H1 (cell line): ENCODE measurements around the gene AIM2. TPM values are rescaled to one million over a fixed set of nuclear protein-coding genes. Genes with fewer than 3 reads are reported as not detected.

Experiments
- CTCF ChIA-PET: fragments of 300-600 bp; sonication (Branson Sonifier 250); formaldehyde crosslinking; loops from one replicate; lab custom pipeline; 2021; ENCODE audit not compliant: partially characterized antibody; lab: Charles Lee
- POLR2A ChIA-PET: fragments of 300-600 bp; sonication (Branson Sonifier 250); formaldehyde crosslinking; loops from one replicate; lab custom pipeline; 2021; ENCODE audit warnings: inconsistent platforms; ENCODE audit not compliant: partially characterized antibody; lab: Charles Lee
- DNase-seq, 2 experiments: peaks; one replicate each; pipeline versions ENCODE4 v3.0.0 to v3.0.0-alpha.2; 2010 to 2022; ENCODE audit warnings: low spot score in 2 of 2, low read depth in 1 of 2, mixed read lengths in 1 of 2
- FAIRE-seq: peaks from 2 replicates; lab custom pipeline; 2011; peaks lifted over from hg19 to GRCh38; lab: Jason Lieb, UNC
- H2AFZ ChIP-seq: 2 replicates; pipeline ENCODE4 v1.8.1; 2012; ENCODE audit warnings: low read length, inconsistent platforms
- H2AK5ac ChIP-seq: 2 replicates; pipeline ENCODE4 v1.6.1; 2013; ENCODE audit warnings: low read depth, low read length
- H2BK120ac ChIP-seq: replicated peaks from 2 replicates; pipeline ENCODE3; 2013; ENCODE audit warnings: low read depth, low read length, inconsistent platforms
- H2BK12ac ChIP-seq: 2 replicates; pipeline ENCODE4 v1.6.1; 2013; ENCODE audit warnings: low read depth, low read length
- H2BK15ac ChIP-seq: 2 replicates; pipeline ENCODE4 v1.6.1; 2013; ENCODE audit warnings: low read length
- H2BK20ac ChIP-seq: 2 replicates; pipeline ENCODE4 v1.6.1; 2013; ENCODE audit warnings: low read length
- H2BK5ac ChIP-seq: 2 replicates; pipeline ENCODE4 v1.6.1; 2013; ENCODE audit warnings: low read depth, low read length
- H3K14ac ChIP-seq: 2 replicates; pipeline ENCODE4 v1.6.1; 2013; ENCODE audit warnings: inconsistent platforms; ENCODE audit not compliant: insufficient read length
- H3K18ac ChIP-seq: 2 replicates; pipeline ENCODE4 v1.6.1; 2013; ENCODE audit warnings: low read length; ENCODE audit errors: extremely low read depth
- H3K23ac ChIP-seq: 2 replicates; pipeline ENCODE4 v1.6.1; 2013; ENCODE audit warnings: inconsistent platforms; ENCODE audit not compliant: insufficient read length
- H3K23me2 ChIP-seq: 2 replicates; pipeline ENCODE4 v1.6.1; 2013; ENCODE audit warnings: low read depth, low read length
- H3K27ac ChIP-seq: 2 replicates; pipeline ENCODE4 v1.6.1; 2011; ENCODE audit warnings: low read depth, low read length, inconsistent platforms
- H3K27me3 ChIP-seq, 4 experiments: replicated peaks in 1 of 4; 1 replicate in 1 of 4; 2 replicates in 3 of 4; pipeline versions ENCODE4 v1.6.1 to v1.8.1; 2011 to 2013; ENCODE audit warnings: low read length in 3 of 4, mild to moderate bottlenecking in 3 of 4, inconsistent platforms in 2 of 4, mixed read lengths in 2 of 4, moderate library complexity in 1 of 4; ENCODE audit not compliant: control insufficient read depth in 3 of 4, insufficient read depth in 3 of 4; ENCODE audit errors: extremely low read depth in 1 of 4
- H3K36me3 ChIP-seq, 4 experiments: 2 replicates each; pipeline versions ENCODE4 v1.6.1 to v1.8.1; 2011 to 2013; ENCODE audit warnings: mild to moderate bottlenecking in 4 of 4, low read length in 3 of 4, moderate library complexity in 2 of 4, control low read depth in 1 of 4, inconsistent platforms in 1 of 4; ENCODE audit not compliant: insufficient read depth in 4 of 4, control insufficient read depth in 2 of 4
- H3K4ac ChIP-seq: replicated peaks from 2 replicates; pipeline ENCODE3; 2013; ENCODE audit warnings: low read length, low read depth, mixed read lengths, inconsistent platforms; ENCODE audit not compliant: insufficient read length
- H3K4me1 ChIP-seq, 4 experiments: replicated peaks in 1 of 4; 1 replicate in 1 of 4; 2 replicates in 3 of 4; pipeline versions ENCODE4 v1.6.1 to v1.8.1; 2011 to 2013; ENCODE audit warnings: low read length in 3 of 4, inconsistent platforms in 2 of 4, mixed read lengths in 1 of 4; ENCODE audit not compliant: insufficient read depth in 4 of 4, control insufficient read depth in 3 of 4
- H3K4me2 ChIP-seq, 2 experiments: 2 replicates each; pipeline versions ENCODE4 v1.6.1 to v1.8.1; 2011 to 2013; ENCODE audit warnings: low read depth in 2 of 2, low read length in 2 of 2, control low read depth in 1 of 2, inconsistent platforms in 1 of 2, mild to moderate bottlenecking in 1 of 2; ENCODE audit not compliant: insufficient read depth in 1 of 2
- H3K4me3 ChIP-seq, 4 experiments: fragments of 200-600, 300-600 bp in 1 of 4; sonication (generic), shearing (Covaris generic), sonication (Bioruptor Twin) in 1 of 4; 2 replicates each; pipeline versions ENCODE4 v1.5.1 to v1.8.1; 2011 to 2016; ENCODE audit warnings: low read length in 4 of 4, low read depth in 3 of 4, control low read depth in 2 of 4, inconsistent platforms in 2 of 4, mild to moderate bottlenecking in 2 of 4, mixed read lengths in 1 of 4, moderate library complexity in 1 of 4; ENCODE audit not compliant: insufficient read depth in 2 of 4; ENCODE audit errors: extremely low read depth in 1 of 4
- H3K56ac ChIP-seq: replicated peaks from 2 replicates; pipeline ENCODE3; 2013; ENCODE audit warnings: low read depth, mild to moderate bottlenecking, mixed read lengths, low read length, inconsistent platforms; ENCODE audit not compliant: insufficient read length
- H3K79me1 ChIP-seq: 2 replicates; pipeline ENCODE4 v1.6.1; 2013; ENCODE audit warnings: low read depth, low read length, control low read depth
- H3K79me2 ChIP-seq, 2 experiments: 2 replicates each; pipeline versions ENCODE4 v1.6.1 to v1.8.1; 2012 to 2013; ENCODE audit warnings: low read length in 2 of 2, mild to moderate bottlenecking in 2 of 2, inconsistent platforms in 1 of 2; ENCODE audit not compliant: insufficient read depth in 2 of 2, control insufficient read depth in 1 of 2
- H3K9ac ChIP-seq, 4 experiments: replicated peaks in 1 of 4; 1 replicate in 1 of 4; 2 replicates in 3 of 4; pipeline versions ENCODE4 v1.6.1 to v1.8.1; 2011 to 2013; ENCODE audit warnings: low read depth in 3 of 4, low read length in 3 of 4, control low read depth in 2 of 4, mild to moderate bottlenecking in 2 of 4, moderate library complexity in 2 of 4, inconsistent platforms in 1 of 4; ENCODE audit errors: extremely low read depth in 1 of 4
- H3K9me3 ChIP-seq, 2 experiments: 2 replicates each; pipeline versions ENCODE4 v1.6.1 to v1.8.1; 2012 to 2013; ENCODE audit warnings: mild to moderate bottlenecking in 2 of 2, moderate library complexity in 2 of 2, control low read depth in 1 of 2, inconsistent platforms in 1 of 2, low read depth in 1 of 2, low read length in 1 of 2, mixed read lengths in 1 of 2; ENCODE audit not compliant: insufficient read depth in 2 of 2
- H4K20me1 ChIP-seq, 2 experiments: replicated peaks in 1 of 2; 2 replicates each; pipeline versions ENCODE3 to v1.8.1; 2011 to 2013; ENCODE audit warnings: inconsistent platforms in 2 of 2, low read length in 2 of 2, mild to moderate bottlenecking in 1 of 2; ENCODE audit not compliant: insufficient read depth in 2 of 2, control insufficient read depth in 1 of 2
- H4K5ac ChIP-seq: 2 replicates; pipeline ENCODE4 v1.6.1; 2013; ENCODE audit warnings: low read length, low read depth, mixed read lengths, inconsistent platforms; ENCODE audit not compliant: insufficient read length
- H4K8ac ChIP-seq: 2 replicates; pipeline ENCODE4 v1.8.0; 2013; ENCODE audit warnings: mild to moderate bottlenecking, moderate library complexity, low read length, inconsistent platforms; ENCODE audit not compliant: insufficient read depth; ENCODE audit errors: extremely low read depth
- H4K91ac ChIP-seq: replicated peaks from 2 replicates; pipeline ENCODE3; 2013; ENCODE audit warnings: low read length, mixed read lengths, inconsistent platforms; ENCODE audit not compliant: insufficient read length
- BACH1 ChIP-seq: IDR thresholded peaks from 2 replicates; pipeline ENCODE4 v1.6.1; 2012; ENCODE audit warnings: low read length, improper control_type of control experiment
- CHD2 ChIP-seq: IDR thresholded peaks from 2 replicates; pipeline ENCODE4 v1.6.1; 2012; ENCODE audit warnings: low read length, improper control_type of control experiment
- CREB1 ChIP-seq: IDR thresholded peaks from 2 replicates; pipeline ENCODE4 v1.6.1; 2012; ENCODE audit warnings: inconsistent platforms
- EZH2 ChIP-seq: fragments of 200-600 bp; sonication (generic); IDR thresholded peaks from 2 replicates; pipeline ENCODE4 v1.7.1; 2012; ENCODE audit warnings: low read depth, mild to moderate bottlenecking, moderate library complexity, low read length, inconsistent platforms; ENCODE audit not compliant: severe bottlenecking
- GABPA ChIP-seq: IDR thresholded peaks from 2 replicates; pipeline ENCODE4 v1.6.1; 2011; ENCODE audit warnings: mild to moderate bottlenecking, low read length, moderate library complexity, borderline replicate concordance; ENCODE audit not compliant: insufficient read depth
- JUN ChIP-seq: IDR thresholded peaks from 2 replicates; pipeline ENCODE4 v1.6.1; 2011; ENCODE audit warnings: low read depth, mild to moderate bottlenecking, improper control_type of control experiment, low read length
- MAFK ChIP-seq: IDR thresholded peaks from 2 replicates; pipeline ENCODE4 v1.6.1; 2012; ENCODE audit warnings: low read depth, mild to moderate bottlenecking, improper control_type of control experiment, low read length
- RNF2 ChIP-seq: fragments of 200-900, 300-1000 bp; sonication (generic); IDR thresholded peaks from 2 replicates; pipeline ENCODE4 v1.7.1; 2016; ENCODE audit warnings: borderline replicate concordance, low read depth, mild to moderate bottlenecking, antibody characterized with exemption, low read length; ENCODE audit not compliant: poor library complexity, severe bottlenecking; ENCODE audit errors: missing control alignments
- SP1 ChIP-seq: IDR thresholded peaks from 2 replicates; pipeline ENCODE4 v1.6.1; 2011; ENCODE audit warnings: low read depth, low read length
- TAF1 ChIP-seq: IDR thresholded peaks from 2 replicates; pipeline ENCODE4 v1.6.1; 2011; ENCODE audit warnings: mild to moderate bottlenecking, low read depth, low read length
- TEAD4 ChIP-seq: IDR thresholded peaks from 2 replicates; pipeline ENCODE4 v1.6.1; 2012; ENCODE audit warnings: low read depth, low read length, inconsistent platforms, mixed read lengths
- ZNF274 ChIP-seq: IDR thresholded peaks from 2 replicates; pipeline ENCODE4 v1.7.0; 2012; ENCODE audit warnings: low read length, borderline replicate concordance; ENCODE audit errors: extremely low read depth
- WGBS, 2 experiments: shearing (Covaris generic) in 1 of 2; methylation state at CpG; one replicate each; pipeline versions ENCODE4 v1.1.6 to v1.1.7; 2013 to 2015; ENCODE audit warnings: low lambda C conversion rate in 2 of 2, mixed read lengths in 2 of 2, inconsistent platforms in 1 of 2, low coverage in 1 of 2, missing lambda C conversion rate in 1 of 2; ENCODE audit not compliant: insufficient replicate concordance in 2 of 2, insufficient coverage in 1 of 2, insufficient read length in 1 of 2; ENCODE audit errors: extremely low coverage in 1 of 2, missing lambda C conversion rate in 1 of 2; 5-methylcytosine and 5-hydroxymethylcytosine counted together
- polyA plus RNA-seq, 7 experiments: library from polyadenylated mRNA; depleted of rRNA in 3 of 7; stranded (reverse) in 5 of 7; unstranded in 2 of 7; fragments of >200 nt in 5 of 7; fragments of 200-250 nt in 2 of 7; gene quantifications; 1 replicate in 5 of 7; 2 replicates in 1 of 7; 4 replicates in 1 of 7; pipeline versions ENCODE4 v1.2.1 to v1.2.3, GENCODE V29; 2011 to 2013; ENCODE audit warnings: missing spikeins in 2 of 7, mixed read lengths in 2 of 7
- total RNA-seq: library from RNA; stranded (reverse); fragmentation: NEBNext Ultra II Directional; extraction: Animal tissue kit (Norgen Biotek cat#: 25700); gene quantifications from 2 replicates; pipeline ENCODE4 v1.2.1, GENCODE V29; 2021
- TF ChIP-seq, protein P1 (sequence below): IDR thresholded peaks from 2 replicates; pipeline ENCODE4 v1.6.1; 2012; ENCODE audit warnings: inconsistent platforms
- TF ChIP-seq, protein P2 (sequence below): IDR thresholded peaks from 2 replicates; pipeline ENCODE4 v1.6.1; 2011; ENCODE audit warnings: low read length, improper control_type of control experiment

AIM2 gene
- total and polyA plus RNA-seq, 2 of the 8 experiments (the other 6 are each of a cell fraction or from before 2014, with no cell fraction given), result 0.21 to 2.1 TPM

DNA sequence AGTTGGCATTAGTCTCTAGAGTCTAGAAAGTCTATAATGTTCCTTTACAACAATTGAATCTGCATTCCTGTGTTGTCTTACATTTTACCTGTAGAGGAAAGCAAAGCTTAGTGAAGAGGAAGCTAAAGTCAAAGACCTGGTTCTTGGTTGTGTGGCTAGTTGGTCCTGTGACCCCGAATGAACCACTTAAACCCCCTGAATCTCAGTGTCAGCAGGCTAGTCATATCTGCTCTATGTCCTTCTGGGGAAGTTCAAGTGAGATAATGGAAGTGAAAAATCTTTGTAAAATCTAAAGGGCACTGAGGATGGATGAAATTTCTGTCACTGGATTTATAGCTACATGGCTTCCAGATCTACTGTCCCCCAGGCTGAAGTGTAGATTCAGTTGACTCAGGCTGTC, 24.0 kb upstream of the AIM2 start:
- no peak overlapping the region for H3K9ac ChIP-seq
- H4K20me1 ChIP-seq, result no peaks in the 10 kb centered on the region
- no peaks in the 10 kb centered on the region for H3K79me1 ChIP-seq
- no peak overlapping the region for H2BK20ac ChIP-seq
- H3K4ac ChIP-seq, result no peak overlapping the region
- no peak overlapping the region for H4K5ac ChIP-seq
- H3K4me3 ChIP-seq, result no peak overlapping the region
- H3K27ac ChIP-seq, result no peak overlapping the region
- no peak overlapping the region for H2BK5ac ChIP-seq
- POLR2A ChIA-PET, result no interaction called here
- no peak overlapping the region for H2AK5ac ChIP-seq
- H4K91ac ChIP-seq, result no peak overlapping the region
- H3K23ac ChIP-seq, result no peak overlapping the region
- H2BK15ac ChIP-seq, result no peak overlapping the region
- H2AFZ ChIP-seq, result no peak overlapping the region
- H2BK120ac ChIP-seq, result no peak overlapping the region
- H4K8ac ChIP-seq, result no peak overlapping the region
- H3K4me1 ChIP-seq, result no peaks in the 10 kb centered on the region
- DNase-seq (no peak), FAIRE-seq (no peak)
- WGBS, 2 experiments, result 95% methylated on average over 1 of the region's 1 CpG; no CpG with 5 or more reads in 1 of the 2 experiments
- no peak overlapping the region for H3K56ac ChIP-seq
- no peak overlapping the region for H3K14ac ChIP-seq
- CTCF ChIA-PET, result interaction anchor here (1.6 kb wide), 1 partner anchor 12 kb away, joined by 6 read pairs; no protein-coding TSS in a partner anchor
- no peak overlapping the region for H2BK12ac ChIP-seq
- no peak overlapping the region for H3K18ac ChIP-seq
- no peaks in the 10 kb centered on the region for H3K23me2 ChIP-seq
- no peaks in the 10 kb centered on the region for H3K27me3 ChIP-seq
- no peaks in the 10 kb centered on the region; a peak in 1 of 4 replicates for H3K9me3 ChIP-seq
- no peak overlapping the region for H3K4me2 ChIP-seq
- H3K79me2 ChIP-seq, result no peaks in the 10 kb centered on the region
- H3K36me3 ChIP-seq, result no peaks in the 10 kb centered on the region
- TF ChIP-seq BACH1 (no peak), TAF1 (no peak), ZNF274 (no peak), JUN (no peak), TEAD4 (no peak), RNF2 (no peak), SP1 (no peak), CHD2 (no peak), EZH2 (no peak), MAFK (no peak), CREB1 (no peak), GABPA (no peak)
- TF ChIP-seq, protein P1, sequence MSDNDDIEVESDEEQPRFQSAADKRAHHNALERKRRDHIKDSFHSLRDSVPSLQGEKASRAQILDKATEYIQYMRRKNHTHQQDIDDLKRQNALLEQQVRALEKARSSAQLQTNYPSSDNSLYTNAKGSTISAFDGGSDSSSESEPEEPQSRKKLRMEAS, result no peak
- TF ChIP-seq, protein P2, sequence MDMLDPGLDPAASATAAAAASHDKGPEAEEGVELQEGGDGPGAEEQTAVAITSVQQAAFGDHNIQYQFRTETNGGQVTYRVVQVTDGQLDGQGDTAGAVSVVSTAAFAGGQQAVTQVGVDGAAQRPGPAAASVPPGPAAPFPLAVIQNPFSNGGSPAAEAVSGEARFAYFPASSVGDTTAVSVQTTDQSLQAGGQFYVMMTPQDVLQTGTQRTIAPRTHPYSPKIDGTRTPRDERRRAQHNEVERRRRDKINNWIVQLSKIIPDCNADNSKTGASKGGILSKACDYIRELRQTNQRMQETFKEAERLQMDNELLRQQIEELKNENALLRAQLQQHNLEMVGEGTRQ, result no peak
